ENCODE data around the gene LRMDA.

The LRMDA gene

DNA sequence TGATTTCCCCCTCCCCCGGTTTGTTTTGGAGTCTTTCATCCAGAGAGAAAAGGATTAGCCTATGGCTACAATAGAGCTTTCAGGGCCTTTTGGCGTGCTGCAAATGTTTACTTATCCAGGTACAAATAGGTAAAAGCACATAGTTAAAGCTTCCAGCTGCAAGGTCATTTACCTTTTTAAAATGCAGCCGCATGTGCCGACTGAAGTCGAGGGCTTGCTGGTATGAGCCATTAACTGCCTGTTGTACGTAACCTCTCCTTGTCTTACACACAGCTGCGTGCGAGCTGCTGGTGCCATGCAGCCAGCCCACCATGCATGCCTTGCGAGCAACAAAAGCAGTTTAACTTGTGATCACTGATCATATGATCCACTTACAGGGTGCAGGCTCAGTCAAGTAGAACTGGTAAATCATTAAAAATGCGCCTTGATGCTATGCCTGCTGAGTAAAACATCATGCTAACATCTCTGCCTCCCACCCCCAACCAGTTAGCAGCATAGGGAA is 866.4 kb downstream of the LRMDA start:
- in situ Hi-C loops (cut with MboI; ENCODE audit: low sequenced_read_pairs): no loop called here
- no peak for DNase-seq (ENCODE audit: low spot score in 2 of 2)
- H3K9me3 ChIP-seq: no peaks in the 10 kb centered on the region

DNA sequence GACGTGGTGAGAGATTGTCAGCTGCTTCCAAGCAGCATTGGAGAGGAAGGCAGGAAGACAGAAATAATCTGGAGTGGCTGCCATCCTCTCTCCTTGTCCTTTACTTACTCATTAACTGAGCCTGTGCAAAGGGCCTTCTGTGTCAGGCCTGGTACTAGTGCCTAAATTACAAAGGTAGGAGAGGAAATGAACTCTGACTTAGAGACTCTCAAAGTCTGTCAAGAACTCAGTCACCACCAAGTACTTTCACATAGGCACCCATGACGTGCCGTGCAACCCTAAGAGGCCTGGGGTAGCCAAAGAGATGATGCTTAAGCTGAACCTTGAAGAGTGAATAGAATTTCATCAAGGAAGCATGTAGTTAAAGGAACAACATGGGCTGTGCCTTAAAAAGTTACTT is 866.9 kb downstream of the LRMDA start:
- Histone ChIP-seq H3K4me3 (no peak overlapping the region), H3K36me3 (replicated peaks) (no peaks in the 10 kb centered on the region), H3K27me3 (ENCODE audit: low read depth) (no peaks in the 10 kb centered on the region; the same call in 1 of the 2 replicates), H3K4me1 (no peaks in the 10 kb centered on the region), H3K9me3 (no peaks in the 10 kb centered on the region)
- DNase-seq (ENCODE audit: low spot score in 2 of 2): no peak
- in situ Hi-C loops (cut with MboI; ENCODE audit: low sequenced_read_pairs): no loop called here

More for the DNA sequence above, 866.4 kb downstream of the LRMDA start:
- Histone ChIP-seq H3K27me3 (ENCODE audit: low read depth) (no peaks in the 10 kb centered on the region; the same call in 1 of the 2 replicates), H3K4me1 (no peaks in the 10 kb centered on the region), H3K36me3 (replicated peaks) (no peaks in the 10 kb centered on the region), H3K4me3 (no peak overlapping the region)

- no peak for DNase-seq (ENCODE audit: low spot score in 2 of 2)
- Histone ChIP-seq H3K9me3 (no peaks in the 10 kb centered on the region), H3K36me3 (replicated peaks) (no peaks in the 10 kb centered on the region), H3K4me3 (no peak overlapping the region), H3K4me1 (no peaks in the 10 kb centered on the region), H3K27me3 (ENCODE audit: low read depth) (no peaks in the 10 kb centered on the region; the same call in 1 of the 2 replicates)
- in situ Hi-C loops (cut with MboI; ENCODE audit: low sequenced_read_pairs): no loop called here
Measured at GRCh38 chr10:76299501-76299900, 868.1 kb downstream of the LRMDA start.

GRCh38 chr10:76301211-76301610 is 869.8 kb downstream of the LRMDA start:
- no peaks in the 10 kb centered on the region for H3K4me1 ChIP-seq
- H3K27me3 ChIP-seq (ENCODE audit: low read depth): no peaks in the 10 kb centered on the region; the same call in 1 of the 2 replicates
- H3K9me3 ChIP-seq: no peaks in the 10 kb centered on the region
- in situ Hi-C loops (cut with MboI; ENCODE audit: low sequenced_read_pairs): no loop called here
- DNase-seq (ENCODE audit: low spot score in 2 of 2): no peak
- no peak overlapping the region for H3K4me3 ChIP-seq
- no peaks in the 10 kb centered on the region for H3K36me3 ChIP-seq (replicated peaks)

DNA sequence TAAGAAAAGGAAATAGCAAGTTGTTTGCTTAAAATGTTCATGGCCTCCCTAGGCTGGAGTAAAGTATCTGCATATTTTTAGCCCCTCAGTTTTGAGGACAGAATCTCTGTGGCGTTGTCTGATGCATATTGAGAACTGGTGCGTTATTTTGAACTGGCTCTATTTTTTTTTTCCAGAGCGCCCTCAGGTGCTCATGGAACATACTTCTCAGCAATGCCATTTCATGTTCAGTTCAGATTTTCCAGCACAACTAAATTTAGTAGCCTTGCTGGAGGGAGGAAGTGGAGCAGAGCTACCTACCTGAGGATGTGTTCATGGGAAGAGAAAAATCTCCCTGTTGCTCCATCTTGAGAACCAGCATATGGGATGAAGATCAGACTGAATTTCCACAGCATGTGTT is 870.5 kb downstream of the LRMDA start:
- Histone ChIP-seq H3K9me3 (no peaks in the 10 kb centered on the region), H3K4me3 (no peak overlapping the region), H3K36me3 (replicated peaks) (no peaks in the 10 kb centered on the region), H3K4me1 (no peaks in the 10 kb centered on the region), H3K27me3 (ENCODE audit: low read depth) (no peaks in the 10 kb centered on the region; the same call in 1 of the 2 replicates)
- in situ Hi-C loops (cut with MboI; ENCODE audit: low sequenced_read_pairs): no loop called here
- peak in 1 of 2 experiments; percentile 7 for DNase-seq (ENCODE audit: low spot score in 2 of 2)

GRCh38 chr10:76302481-76302880 is 871.1 kb downstream of the LRMDA start:
- H3K4me3 ChIP-seq: no peak overlapping the region
- no peak for DNase-seq (ENCODE audit: low spot score in 2 of 2)
- H3K4me1 ChIP-seq: no peaks in the 10 kb centered on the region
- no peaks in the 10 kb centered on the region for H3K36me3 ChIP-seq (replicated peaks)
- H3K9me3 ChIP-seq: no peaks in the 10 kb centered on the region
- H3K27me3 ChIP-seq (ENCODE audit: low read depth): no peaks in the 10 kb centered on the region; the same call in 1 of the 2 replicates
- in situ Hi-C loops (cut with MboI; ENCODE audit: low sequenced_read_pairs): no loop called here

GRCh38 chr10:76302961-76303630 is 871.7 kb downstream of the LRMDA start:
- no peak for DNase-seq (ENCODE audit: low spot score in 2 of 2)
- H3K9me3 ChIP-seq: no peaks in the 10 kb centered on the region
- H3K4me1 ChIP-seq: no peaks in the 10 kb centered on the region
- in situ Hi-C loops (cut with MboI; ENCODE audit: low sequenced_read_pairs): no loop called here
- no peak overlapping the region for H3K4me3 ChIP-seq
- H3K36me3 ChIP-seq (replicated peaks): no peaks in the 10 kb centered on the region
- no peaks in the 10 kb centered on the region; the same call in 1 of the 2 replicates for H3K27me3 ChIP-seq (ENCODE audit: low read depth)

GRCh38 chr10:76303682-76304316 is 872.4 kb downstream of the LRMDA start:
- in situ Hi-C loops (cut with MboI; ENCODE audit: low sequenced_read_pairs): no loop called here
- Histone ChIP-seq H3K27me3 (ENCODE audit: low read depth) (no peaks in the 10 kb centered on the region; the same call in 1 of the 2 replicates), H3K4me1 (no peaks in the 10 kb centered on the region), H3K9me3 (no peaks in the 10 kb centered on the region), H3K36me3 (replicated peaks) (no peaks in the 10 kb centered on the region), H3K4me3 (no peak overlapping the region)
- peak; percentile 63 to 69 for DNase-seq (ENCODE audit: low spot score in 2 of 2)

- no peaks in the 10 kb centered on the region for H3K36me3 ChIP-seq (replicated peaks)
- no peaks in the 10 kb centered on the region for H3K4me1 ChIP-seq
- in situ Hi-C loops (cut with MboI; ENCODE audit: low sequenced_read_pairs): no loop called here
- no peak overlapping the region for H3K4me3 ChIP-seq
- no peaks in the 10 kb centered on the region for H3K9me3 ChIP-seq
- no peaks in the 10 kb centered on the region; the same call in 1 of the 2 replicates for H3K27me3 ChIP-seq (ENCODE audit: low read depth)
- no peak for DNase-seq (ENCODE audit: low spot score in 2 of 2)
Measured at GRCh38 chr10:76305930-76306615, 874.6 kb downstream of the LRMDA start.

GRCh38 chr10:76306856-76307255 is 875.4 kb downstream of the LRMDA start:
- H3K36me3 ChIP-seq (replicated peaks): no peaks in the 10 kb centered on the region
- in situ Hi-C loops (cut with MboI; ENCODE audit: low sequenced_read_pairs): no loop called here
- H3K4me1 ChIP-seq: no peaks in the 10 kb centered on the region
- H3K9me3 ChIP-seq: no peaks in the 10 kb centered on the region
- DNase-seq (ENCODE audit: low spot score in 2 of 2): no peak
- no peaks in the 10 kb centered on the region; the same call in 1 of the 2 replicates for H3K27me3 ChIP-seq (ENCODE audit: low read depth)
- H3K4me3 ChIP-seq: no peak overlapping the region

GRCh38 chr10:76309070-76309469 is 877.6 kb downstream of the LRMDA start:
- in situ Hi-C loops (cut with MboI; ENCODE audit: low sequenced_read_pairs): no loop called here
- no peaks in the 10 kb centered on the region for H3K36me3 ChIP-seq (replicated peaks)
- no peak overlapping the region for H3K4me3 ChIP-seq
- H3K4me1 ChIP-seq: no peaks in the 10 kb centered on the region
- H3K27me3 ChIP-seq (ENCODE audit: low read depth): no peaks in the 10 kb centered on the region
- no peak for DNase-seq (ENCODE audit: low spot score in 2 of 2)
- no peaks in the 10 kb centered on the region for H3K9me3 ChIP-seq

GRCh38 chr10:76309741-76310587 is 878.5 kb downstream of the LRMDA start:
- Histone ChIP-seq H3K4me1 (no peaks in the 10 kb centered on the region), H3K9me3 (no peaks in the 10 kb centered on the region), H3K36me3 (replicated peaks) (no peaks in the 10 kb centered on the region), H3K4me3 (no peak overlapping the region), H3K27me3 (ENCODE audit: low read depth) (no peaks in the 10 kb centered on the region)
- DNase-seq (ENCODE audit: low spot score in 2 of 2): no peak
- in situ Hi-C loops (cut with MboI; ENCODE audit: low sequenced_read_pairs): no loop called here

DNA sequence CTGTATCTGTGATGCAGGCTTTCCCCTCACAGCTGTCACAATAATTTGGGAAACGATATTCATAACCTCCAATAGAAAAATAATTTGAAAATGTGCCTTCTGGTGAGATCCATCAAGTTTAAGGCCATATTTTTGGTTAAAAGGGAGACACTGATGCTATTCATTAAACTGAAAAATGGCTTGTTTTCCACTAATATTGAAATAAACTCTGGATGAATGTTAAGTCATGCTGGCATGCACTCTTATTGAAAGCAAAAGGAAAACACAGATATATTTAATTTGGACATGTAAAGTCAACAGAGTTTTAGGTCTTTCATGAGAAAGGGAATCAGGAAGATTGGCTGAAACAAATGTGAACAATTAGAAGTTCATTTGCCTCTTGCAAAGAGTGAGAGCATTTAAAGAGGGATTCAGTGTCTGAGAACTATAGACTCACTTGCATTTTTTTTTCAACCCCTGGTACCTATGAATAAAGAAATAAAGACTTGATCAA is 879.2 kb downstream of the LRMDA start:
- no peaks in the 10 kb centered on the region for H3K36me3 ChIP-seq (replicated peaks)
- no peaks in the 10 kb centered on the region for H3K9me3 ChIP-seq
- no peaks in the 10 kb centered on the region for H3K27me3 ChIP-seq (ENCODE audit: low read depth)
- no peak for DNase-seq (ENCODE audit: low spot score in 2 of 2)
- no peak overlapping the region for H3K4me3 ChIP-seq
- no peaks in the 10 kb centered on the region for H3K4me1 ChIP-seq
- in situ Hi-C loops (cut with MboI; ENCODE audit: low sequenced_read_pairs): no loop called here

Measured in HAP-1 (cell line).